ENCODE results near the gene RUNDC1.
"Not testable (repeated sequence)": the region's sequence is repeated elsewhere in the genome, so short reads cannot be mapped to it uniquely, and the experiment has no call there.

RUNDC1 gene

GRCh38 chr17:42992872-42993271 is 12.5 kb downstream of the RUNDC1 start:
- FAIRE-seq, result no peak

DNA sequence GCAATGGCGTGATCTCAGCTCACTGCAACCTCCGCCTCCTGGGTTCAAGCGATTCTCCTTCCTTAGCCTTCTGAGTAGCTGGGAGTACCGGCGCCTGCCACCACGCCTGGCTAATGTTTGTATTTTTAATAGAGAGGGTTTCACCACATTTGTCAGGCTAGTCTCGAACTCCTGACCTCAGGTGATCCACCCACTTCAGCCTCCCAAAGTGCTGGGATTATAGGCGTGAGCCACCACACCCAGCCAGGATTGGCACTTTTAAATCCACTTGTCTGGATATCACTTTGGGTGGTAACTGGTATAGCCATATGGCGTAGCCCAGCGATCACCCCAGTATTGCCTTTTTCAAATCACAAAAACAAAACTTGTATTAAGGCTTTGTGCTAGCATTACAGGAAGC is 13.5 kb downstream of the RUNDC1 start:
- FAIRE-seq, result not testable (repeated sequence)

- no peak for FAIRE-seq
Observed at GRCh38 chr17:42997390-42997983, 17.1 kb downstream of the RUNDC1 start.

GRCh38 chr17:42997984-42998938 is 17.9 kb downstream of the RUNDC1 start, which contains the start of gene RPL27:
RPL27 (plus strand) TSS chr17:42998419; CDS start chr17:42998751, 332 bp downstream.
- peak; percentile 97 for FAIRE-seq

DNA sequence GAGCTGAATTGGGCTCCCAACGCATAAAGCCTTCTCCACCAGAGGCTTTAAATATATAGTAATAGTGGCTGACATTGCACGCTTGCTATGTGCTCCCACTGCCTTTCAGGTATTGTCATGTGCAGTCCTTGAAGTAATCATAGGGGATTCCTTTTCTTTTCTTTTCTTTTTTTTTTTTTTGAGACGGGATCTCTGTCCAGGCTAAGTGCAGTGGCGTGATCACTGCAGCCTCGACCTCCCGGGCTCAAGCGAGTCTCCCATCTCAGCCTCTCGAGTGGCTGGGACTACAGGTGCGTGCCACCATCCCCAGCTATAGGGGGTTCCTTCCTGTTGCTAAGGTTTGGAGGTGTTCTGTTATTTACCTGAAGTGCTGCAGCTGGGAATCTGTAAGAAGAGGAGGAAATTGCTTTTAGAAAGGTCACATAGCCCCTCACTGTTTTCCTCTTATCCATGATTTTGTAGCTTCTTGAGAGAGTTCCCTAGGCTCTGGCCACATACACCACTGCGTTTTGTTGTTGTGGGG is 18.7 kb downstream of the RUNDC1 start:
- no peak for FAIRE-seq

DNA sequence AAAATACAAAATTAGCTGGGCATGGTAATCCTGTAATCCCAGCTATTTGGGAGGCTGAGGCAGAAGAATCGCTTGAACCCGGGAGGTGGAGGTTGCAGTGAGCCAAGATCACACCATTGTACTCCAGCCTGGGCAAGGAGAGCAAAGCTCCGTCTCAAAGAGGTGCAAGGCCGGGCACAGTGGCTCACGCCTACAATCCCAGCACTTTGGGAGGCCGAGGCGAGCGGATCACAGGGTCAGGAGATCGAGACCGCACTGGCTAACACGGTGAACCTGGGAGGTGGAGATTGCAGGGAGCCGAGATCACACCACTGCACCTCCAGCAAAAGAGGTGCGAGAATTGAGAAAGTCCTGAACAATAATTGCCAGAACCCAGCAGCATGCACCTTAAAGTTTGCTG is 20.5 kb downstream of the RUNDC1 start:
- FAIRE-seq, result not testable (repeated sequence)

- FAIRE-seq, result no peak
Observed at GRCh38 chr17:43003542-43004172, 23.3 kb downstream of the RUNDC1 start.

GRCh38 chr17:43006639-43007551 is 26.5 kb downstream of the RUNDC1 start, which contains the start of gene IFI35:
IFI35 (plus strand) TSS chr17:43006784; CDS start chr17:43006948, 164 bp downstream.
- no peak for FAIRE-seq

DNA sequence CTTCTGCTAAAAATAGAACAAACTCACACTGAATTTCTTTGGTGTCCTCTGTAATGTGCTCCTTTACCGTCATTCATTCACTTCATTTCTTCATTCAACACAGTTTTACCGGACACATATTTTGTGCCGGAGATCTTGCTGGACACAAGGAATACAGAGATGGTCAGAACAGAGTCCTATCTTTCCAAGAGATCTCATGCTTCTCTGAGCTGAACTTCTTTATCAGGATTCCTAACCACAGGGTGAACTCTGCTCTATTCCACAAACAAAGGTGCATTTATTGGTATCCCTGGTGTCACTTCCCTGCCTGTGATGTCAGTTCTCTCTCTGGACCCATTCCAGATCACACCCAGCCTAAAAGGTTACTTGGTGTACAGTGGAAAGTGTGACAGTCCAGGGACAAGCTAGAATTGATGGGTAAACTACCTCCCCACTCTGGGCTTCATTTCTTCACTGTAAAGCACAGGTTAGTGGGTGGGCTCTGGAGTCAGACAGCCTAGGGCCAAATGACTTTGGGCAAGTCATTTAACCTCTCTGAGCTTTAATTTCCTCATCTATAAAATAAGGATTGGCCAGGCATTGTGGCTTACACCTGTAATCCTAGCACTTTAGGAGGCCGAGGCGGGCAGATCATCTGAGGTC is 30.4 kb downstream of the RUNDC1 start:
- no peak for FAIRE-seq

DNA sequence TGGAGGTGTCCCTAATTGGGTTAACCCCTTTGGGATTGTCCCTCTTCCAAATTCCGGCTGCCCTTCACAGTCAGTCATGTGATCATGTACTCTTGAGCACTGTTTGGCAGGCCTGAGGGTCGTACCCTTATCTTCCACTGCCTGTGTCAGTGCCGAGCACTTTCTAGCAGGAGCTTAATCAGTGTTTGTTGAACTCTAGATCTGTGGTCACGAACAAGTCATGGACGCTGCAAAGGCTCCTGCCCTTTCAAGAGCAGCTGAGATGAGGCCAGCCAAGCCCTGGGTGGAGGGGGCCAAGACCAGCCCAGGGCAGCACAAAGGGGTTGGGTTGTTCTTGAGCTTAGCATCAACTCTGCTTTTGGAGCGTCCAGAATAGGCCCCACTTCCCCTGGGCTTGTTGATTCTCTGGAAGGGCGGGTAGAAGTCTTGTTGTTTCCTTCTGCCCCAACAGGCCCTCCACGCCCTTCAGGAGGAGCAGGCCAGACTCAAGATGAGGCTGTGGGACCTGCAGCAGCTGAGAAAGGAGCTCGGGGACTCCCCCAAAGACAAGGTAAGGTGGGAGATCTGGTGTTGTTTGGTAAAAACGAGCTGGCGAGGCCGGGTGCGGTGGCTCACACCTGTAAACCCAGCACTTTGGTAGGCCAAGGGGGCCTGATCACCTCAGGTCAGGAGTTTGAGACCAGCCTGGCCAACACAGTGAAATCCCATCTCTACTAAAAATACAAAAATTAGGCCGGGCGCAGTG is 31.5 kb downstream of the RUNDC1 start:
- no peak for FAIRE-seq

DNA sequence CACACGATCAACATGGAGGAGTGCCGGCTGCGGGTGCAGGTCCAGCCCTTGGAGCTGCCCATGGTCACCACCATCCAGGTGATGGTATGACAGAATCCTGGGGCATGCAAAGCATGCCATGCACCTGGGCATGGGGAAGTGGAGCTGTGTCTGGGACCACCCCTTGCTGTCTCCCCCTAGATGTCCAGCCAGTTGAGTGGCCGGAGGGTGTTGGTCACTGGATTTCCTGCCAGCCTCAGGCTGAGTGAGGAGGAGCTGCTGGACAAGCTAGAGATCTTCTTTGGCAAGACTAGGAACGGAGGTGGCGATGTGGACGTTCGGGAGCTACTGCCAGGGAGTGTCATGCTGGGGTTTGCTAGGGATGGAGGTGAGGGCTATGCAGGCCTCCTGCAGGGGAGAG is 32.9 kb downstream of the RUNDC1 start:
- no peak for FAIRE-seq

GRCh38 chr17:43014020-43014648 is 33.8 kb downstream of the RUNDC1 start:
- FAIRE-seq, result no peak

GRCh38 chr17:43014649-43015542 is 34.5 kb downstream of the RUNDC1 start:
- no peak for FAIRE-seq

- no peak for FAIRE-seq
Observed at GRCh38 chr17:43015579-43015978, 35.2 kb downstream of the RUNDC1 start.

- FAIRE-seq, result no peak
Observed at GRCh38 chr17:43016216-43016615, 35.9 kb downstream of the RUNDC1 start.

- FAIRE-seq, result no peak
Observed at GRCh38 chr17:43018008-43018853, 37.9 kb downstream of the RUNDC1 start.

GRCh38 chr17:43018932-43019331 is 38.6 kb downstream of the RUNDC1 start:
- no peak for FAIRE-seq

DNA sequence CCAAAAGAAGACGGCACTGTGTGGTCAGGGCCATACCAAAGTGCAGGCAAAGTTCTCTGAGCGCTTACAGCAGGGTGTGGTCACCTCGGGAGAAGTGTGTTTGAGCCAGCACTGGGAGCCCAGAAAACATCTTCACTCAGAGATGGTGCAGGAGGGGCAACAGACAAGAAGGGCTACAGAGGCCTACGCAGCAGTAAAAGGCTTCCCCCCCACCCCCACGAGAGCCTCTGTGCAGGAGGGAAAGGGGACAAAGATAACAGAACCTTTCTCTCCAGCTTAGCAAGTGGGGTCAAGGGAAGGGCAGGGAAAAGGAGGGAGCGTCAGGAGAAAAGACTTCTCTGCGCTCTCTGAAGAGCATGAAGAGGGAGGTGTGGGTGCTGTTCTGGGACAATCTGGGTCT is 39.1 kb downstream of the RUNDC1 start:
- FAIRE-seq, result no peak

All from TTC549 (cell line).